Spleen (tissue), 11 donors: Measurements from ENCODE around the gene RNF157. TPM values are rescaled to one million over a fixed set of nuclear protein-coding genes. Genes with fewer than 3 reads are reported as not detected.

Source experiments
- DNase-seq: peaks from one replicate; pipeline ENCODE4 v3.0.0-alpha.2; 2020
- H3K27ac ChIP-seq, 8 donors: fragments of 200-600 bp; sonication (generic) in 7 of 8; 1 replicate in 4 of 8; 2 replicates in 4 of 8; pipeline versions ENCODE4 v1.5.0 to v1.8.0; 2016 to 2021; ENCODE audit warnings: inconsistent platforms in 4 of 8, mild to moderate bottlenecking in 4 of 8, moderate library complexity in 1 of 8
- H3K27me3 ChIP-seq, 7 donors: fragments of 200-600 bp; sonication (generic) in 6 of 7; replicated peaks in 1 of 7; 1 replicate in 4 of 7; 2 replicates in 3 of 7; pipeline versions ENCODE4 v1.5.0 to v1.8.0; 2016 to 2021; ENCODE audit warnings: inconsistent platforms in 3 of 7, mild to moderate bottlenecking in 1 of 7
- H3K36me3 ChIP-seq, 6 donors: fragments of 200-600 bp; sonication (generic) in 5 of 6; 1 replicate in 4 of 6; 2 replicates in 2 of 6; pipeline versions ENCODE4 v1.5.0 to v1.8.0; 2016 to 2021; ENCODE audit warnings: inconsistent platforms in 2 of 6
- H3K4me1 ChIP-seq, 6 donors: fragments of 200-600 bp; sonication (generic) in 5 of 6; 1 replicate in 3 of 6; 2 replicates in 3 of 6; pipeline versions ENCODE4 v1.5.0 to v1.8.0; 2016 to 2021; ENCODE audit warnings: inconsistent platforms in 3 of 6
- H3K4me3 ChIP-seq, 8 donors: fragments of 200-600 bp; sonication (generic) in 7 of 8; 1 replicate in 4 of 8; 2 replicates in 4 of 8; pipeline versions ENCODE4 v1.5.0 to v1.8.0; 2016 to 2021; ENCODE audit warnings: inconsistent platforms in 4 of 8, mild to moderate bottlenecking in 4 of 8, moderate library complexity in 2 of 8
- H3K9me3 ChIP-seq, 8 donors: fragments of 200-600 bp; sonication (generic) in 7 of 8; 1 replicate in 4 of 8; 2 replicates in 4 of 8; pipeline versions ENCODE4 v1.5.0 to v1.8.0; 2016 to 2021; ENCODE audit warnings: inconsistent platforms in 4 of 8
- POLR2A ChIP-seq, 3 donors: fragments of 450-650 bp; IDR thresholded peaks; one replicate each; pipeline ENCODE4 v1.5.1; 2017; ENCODE audit warnings: antibody characterized with exemption in 3 of 3, mild to moderate bottlenecking in 1 of 3
- POLR2AphosphoS5 ChIP-seq, 3 donors: sonication (generic); formaldehyde crosslinking; IDR thresholded peaks; one replicate each; pipeline ENCODE4 v1.5.1; 2017; ENCODE audit warnings: antibody characterized with exemption in 3 of 3
- WGBS, 5 donors: extraction: QIAGEN DNeasy Blood & Tissue Kit in 3 of 5; methylation state at CpG; one replicate each; pipeline versions ENCODE4 v1.1.5 to v1.1.7; 2013 to 2018; 5-methylcytosine and 5-hydroxymethylcytosine counted together
- intact Hi-C: fragments of 100-400 bp; cut with DNase I; formaldehyde crosslinking; loops from one replicate; pipeline ENCODE4 v1.15.0; 2023; ENCODE audit warnings: low total_unique reads
- polyA plus RNA-seq, 3 donors: library from polyadenylated mRNA; stranded (reverse); fragments of 200-250 nt; gene quantifications; one replicate each; pipeline ENCODE4 v1.2.1, GENCODE V29; 2013
- total RNA-seq, 7 donors: library from RNA; depleted of rRNA in 3 of 7; stranded (reverse); fragments of >200 nt in 3 of 7; fragmentation: NEBNext Ultra II Directional in 4 of 7; extraction: Animal tissue kit (Norgen Biotek cat#: 25700) in 4 of 7; gene quantifications; one replicate each; pipeline versions ENCODE4 v1.1.0 to v1.2.1, GENCODE V29; 2016 to 2021
- TF ChIP-seq, protein P1 (sequence below), 11 experiments: fragments of 200-600 bp in 7 of 11; fragments of 450-650 bp in 4 of 11; sonication (generic) in 4 of 11; IDR thresholded peaks in 8 of 11; conservative IDR thresholded peaks in 3 of 11; 1 replicate in 7 of 11; 2 replicates in 4 of 11; pipeline versions ENCODE4 v1.4.0 to v1.8.0; 2016 to 2021; ENCODE audit warnings: antibody characterized with exemption in 11 of 11, inconsistent platforms in 4 of 11, mild to moderate bottlenecking in 1 of 11
- donor health status: healthy with polysubstance abuse.
- donor health status: DM: no; HTN: no; CAD: no; lungs with moderate emphysema.
- donor health status: DM: no; HTN: no; CAD: no.
- donor health status: Bipolar disorder and iron deficiency.
- donor health status: healthy.
- donor health status: DM: no; HTN: no; CAD: no.
- donor health status: DM: yes; HTN: yes; CAD: no.

The RNF157 gene
- total and polyA plus RNA-seq, 10 donors: 0.89 to 13.0 (median 7.6) TPM

DNA sequence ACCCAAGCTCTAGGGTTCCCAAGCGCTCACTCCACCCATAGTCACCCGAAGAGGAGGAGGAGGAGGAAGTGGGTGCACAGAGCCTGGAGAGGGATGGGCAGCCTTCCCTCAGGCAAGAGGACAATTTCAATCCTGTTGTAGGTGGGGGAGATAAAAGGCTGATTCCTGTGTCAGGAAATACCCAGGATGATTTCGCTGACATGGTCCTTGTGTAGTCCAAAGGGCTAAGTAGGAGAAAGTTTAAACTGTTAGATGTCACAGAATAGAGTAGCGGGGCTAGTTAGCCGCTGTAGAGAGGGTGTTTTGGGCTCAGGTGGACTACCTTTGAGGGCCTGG is 135.4 kb downstream of the RNF157 start:
- no peak overlapping the region for H3K27ac ChIP-seq
- no peaks in the 10 kb centered on the region for H3K27me3 ChIP-seq
- DNase-seq: no peak
- TF ChIP-seq, protein P1, sequence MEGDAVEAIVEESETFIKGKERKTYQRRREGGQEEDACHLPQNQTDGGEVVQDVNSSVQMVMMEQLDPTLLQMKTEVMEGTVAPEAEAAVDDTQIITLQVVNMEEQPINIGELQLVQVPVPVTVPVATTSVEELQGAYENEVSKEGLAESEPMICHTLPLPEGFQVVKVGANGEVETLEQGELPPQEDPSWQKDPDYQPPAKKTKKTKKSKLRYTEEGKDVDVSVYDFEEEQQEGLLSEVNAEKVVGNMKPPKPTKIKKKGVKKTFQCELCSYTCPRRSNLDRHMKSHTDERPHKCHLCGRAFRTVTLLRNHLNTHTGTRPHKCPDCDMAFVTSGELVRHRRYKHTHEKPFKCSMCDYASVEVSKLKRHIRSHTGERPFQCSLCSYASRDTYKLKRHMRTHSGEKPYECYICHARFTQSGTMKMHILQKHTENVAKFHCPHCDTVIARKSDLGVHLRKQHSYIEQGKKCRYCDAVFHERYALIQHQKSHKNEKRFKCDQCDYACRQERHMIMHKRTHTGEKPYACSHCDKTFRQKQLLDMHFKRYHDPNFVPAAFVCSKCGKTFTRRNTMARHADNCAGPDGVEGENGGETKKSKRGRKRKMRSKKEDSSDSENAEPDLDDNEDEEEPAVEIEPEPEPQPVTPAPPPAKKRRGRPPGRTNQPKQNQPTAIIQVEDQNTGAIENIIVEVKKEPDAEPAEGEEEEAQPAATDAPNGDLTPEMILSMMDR (IDR thresholded peaks at IDR 0.05 in 8 of 11, conservative IDR thresholded peaks at IDR 0.05 in 3 of 11): no peak
- TF ChIP-seq POLR2A (IDR thresholded peaks at IDR 0.05) (no peak), POLR2AphosphoS5 (IDR thresholded peaks at IDR 0.05) (no peak)
- peak overlapping the region in 1 of 8 donors; percentile 84 for H3K4me3 ChIP-seq
- H3K9me3 ChIP-seq: no peaks in the 10 kb centered on the region
- peaks cover 11 to 46% (median 26%) of the 10 kb centered on the region in 6 donors for H3K4me1 ChIP-seq
- H3K36me3 ChIP-seq: peaks cover 0 to 20% (median 19%) of the 10 kb centered on the region in 6 donors
- intact Hi-C loops: no loop called here
- WGBS, 5 donors: 61 to 77% (median 68%) methylated on average over 4 to 5 of the region's 5 CpGs

DNA sequence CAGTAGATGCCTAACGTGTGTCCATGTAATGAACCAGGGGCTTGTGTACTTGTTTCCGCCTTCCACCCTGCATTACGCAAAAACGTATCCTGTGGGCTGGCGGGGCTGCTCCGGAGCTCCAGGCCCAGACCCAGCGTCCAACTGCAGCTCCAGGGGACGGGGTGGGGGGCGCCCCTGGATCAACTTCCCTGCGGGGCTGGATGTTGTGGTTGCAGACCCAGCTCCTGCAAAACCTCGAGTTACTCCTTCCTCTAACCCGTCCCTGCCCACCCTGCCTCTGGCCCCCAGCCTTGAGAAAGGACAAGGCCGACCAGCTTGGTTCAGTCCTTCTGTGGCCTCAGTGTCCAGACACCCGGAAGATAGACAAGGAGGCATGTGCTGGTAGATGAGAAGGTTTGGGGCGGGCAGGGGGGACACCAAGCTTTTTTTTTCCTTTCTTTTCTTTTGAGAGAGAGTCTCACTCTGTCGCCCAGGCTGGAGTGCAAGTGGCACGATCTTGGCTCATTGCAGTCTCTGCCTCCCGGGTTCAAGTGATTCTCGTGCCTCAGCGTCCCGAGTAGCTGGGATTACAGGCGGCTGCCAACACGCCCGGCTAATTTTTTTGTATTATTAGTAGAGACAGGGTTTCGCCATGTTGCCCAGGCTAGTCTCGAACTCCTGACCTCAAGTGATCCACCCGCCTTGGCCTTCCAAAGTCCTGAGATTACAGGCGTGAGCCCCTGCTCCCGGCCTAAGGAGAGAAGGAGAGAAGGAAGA is 136.0 kb downstream of the RNF157 start:
- DNase-seq: peak; percentile 80
- Histone ChIP-seq H3K36me3 (peaks cover 0 to 26% (median 24%) of the 10 kb centered on the region in 6 donors), H3K27me3 (no peaks in the 10 kb centered on the region), H3K27ac (peak overlapping the region; percentile 64 to 93 (median 88)), H3K4me1 (peaks cover 11 to 46% (median 26%) of the 10 kb centered on the region in 6 donors), H3K4me3 (peak overlapping the region; percentile 51 to 88 (median 77)), H3K9me3 (no peaks in the 10 kb centered on the region)
- intact Hi-C loops: no loop called here
- WGBS, 5 donors: 64 to 83% (median 80%) methylated on average over 19 to 29 of the region's 29 CpGs
- TF ChIP-seq, protein P1 (IDR thresholded peaks at IDR 0.05 in 8 of 11, conservative IDR thresholded peaks at IDR 0.05 in 3 of 11): no peak

DNA sequence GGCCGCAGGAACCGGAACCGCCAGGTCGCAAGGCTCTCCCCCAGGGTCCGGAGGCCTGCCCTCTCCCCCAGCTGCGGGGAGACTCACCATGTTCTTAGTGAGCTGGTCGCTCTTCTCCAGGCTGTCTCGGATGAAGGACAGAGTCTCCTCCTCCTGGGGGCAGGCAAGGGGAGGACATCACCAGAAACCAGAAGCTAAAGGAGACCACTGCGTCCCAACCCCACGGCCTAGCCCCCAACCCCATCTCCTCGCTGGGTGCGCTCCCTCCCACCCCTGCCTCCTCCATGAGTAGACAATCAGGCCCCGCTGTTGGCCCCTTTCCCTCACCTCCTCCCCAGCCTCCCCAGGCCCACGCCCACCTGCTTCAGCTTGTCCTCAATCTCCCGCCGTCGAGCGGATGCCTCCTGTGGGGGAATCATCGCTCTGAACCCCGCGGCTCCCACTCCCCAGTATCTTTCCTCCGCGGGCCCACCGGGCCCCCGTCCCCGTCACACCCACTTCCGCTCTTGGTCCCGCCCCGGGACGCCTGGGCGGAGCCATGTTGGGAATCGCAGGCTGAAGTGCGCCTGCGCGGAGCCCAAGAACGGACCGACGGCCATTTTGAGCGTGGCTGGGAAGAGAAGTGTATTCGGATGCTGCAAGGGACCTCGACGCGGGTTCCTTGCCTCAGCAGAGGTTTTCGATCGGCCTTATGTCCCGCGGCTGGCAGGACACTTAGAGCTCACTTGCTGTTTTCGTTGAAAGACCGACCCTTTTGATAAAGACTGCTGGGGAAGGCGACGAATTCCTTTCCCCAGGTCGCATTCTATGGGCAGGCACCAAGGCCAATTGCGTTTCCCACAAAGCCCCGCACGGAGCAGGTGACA is 136.8 kb downstream of the RNF157 start, which contains the start of gene EXOC7:
EXOC7 (minus strand) TSS at position 514 of the 866 bp plus-strand sequence; CDS start at position 419, 95 bp downstream.
- Histone ChIP-seq H3K27me3 (no peaks in the 10 kb centered on the region), H3K36me3 (peaks cover 0 to 34% (median 31%) of the 10 kb centered on the region in 6 donors), H3K4me1 (peaks cover 11 to 46% (median 26%) of the 10 kb centered on the region in 6 donors), H3K4me3 (peak within 1 kb of the TSS; percentile 51 to 88 (median 77)), H3K9me3 (no peaks in the 10 kb centered on the region), H3K27ac (peak within 1 kb of the TSS; percentile 64 to 93 (median 88))
- intact Hi-C loops: no loop called here
- TF ChIP-seq, protein P1 (IDR thresholded peaks at IDR 0.05 in 8 of 11, conservative IDR thresholded peaks at IDR 0.05 in 3 of 11): peak in 2 of 11 experiments; percentile 14 to 37
- TF ChIP-seq POLR2AphosphoS5 (IDR thresholded peaks at IDR 0.05) (peak; percentile 92 to 96 (median 93)), POLR2A (IDR thresholded peaks at IDR 0.05) (peak in 1 of 3 donors; percentile 8)
- peak; percentile 98 for DNase-seq
- 4 to 8% (median 5%) methylated on average over 38 to 55 of the region's 55 CpGs for WGBS, 5 donors
